T47D (cell line): ENCODE measurements around the gene PPP1R36.
"Not testable (repeated sequence)": the region's sequence is repeated elsewhere in the genome, so short reads cannot be mapped to it uniquely, and the experiment has no call there.

ENCODE experiments used
- DNase-seq, 2 experiments: peaks; one replicate each; pipeline versions ENCODE4 v3.0.0 to v3.0.0-alpha.2; 2011 to 2012; ENCODE audit warnings: low read depth in 1 of 2, low spot score in 1 of 2
- JUND ChIP-seq: IDR thresholded peaks from 2 replicates; pipeline ENCODE4 v1.6.1; 2012; ENCODE audit warnings: low read depth
- in situ Hi-C: cut with HindIII; loops from 2 replicates; pipeline ENCODE4 v1.10.0; 2016; ENCODE audit warnings: low sequenced_read_pairs, low pct_unique_long_range_greater_than_20kb

The PPP1R36 gene

GRCh38 chr14:64612971-64613666 lies 63.4 kb downstream of the PPP1R36 start:
- DNase-seq: no peak
- no peak for TF ChIP-seq JUND
- in situ Hi-C loops: no loop called here

DNA sequence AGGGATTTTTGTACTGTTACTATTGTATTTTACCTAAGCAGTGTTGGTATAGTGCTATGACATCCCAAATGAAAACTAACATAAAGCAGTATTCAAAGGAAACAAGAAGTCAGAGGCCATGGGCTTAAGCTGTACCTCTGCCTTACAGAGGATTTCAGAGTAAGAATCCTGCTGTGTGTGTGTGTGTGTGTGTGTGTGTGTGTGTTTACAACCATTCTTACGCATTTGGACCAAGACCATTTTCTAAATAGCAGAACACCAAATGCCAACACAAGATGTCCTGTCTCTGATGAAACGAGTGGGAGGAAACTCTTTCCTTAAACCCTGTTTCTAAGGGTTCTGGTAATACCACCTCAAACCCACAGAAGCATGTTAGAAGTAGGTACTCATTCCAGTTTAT lies 64.4 kb downstream of the PPP1R36 start:
- DNase-seq: no peak
- in situ Hi-C loops: no loop called here
- no peak for TF ChIP-seq JUND

GRCh38 chr14:64614805-64615391 lies 65.1 kb downstream of the PPP1R36 start:
- DNase-seq: no peak
- no peak for TF ChIP-seq JUND
- in situ Hi-C loops: no loop called here

GRCh38 chr14:64617872-64618408 lies 68.2 kb downstream of the PPP1R36 start:
- DNase-seq, in situ Hi-C loops: not testable (repeated sequence)

DNA sequence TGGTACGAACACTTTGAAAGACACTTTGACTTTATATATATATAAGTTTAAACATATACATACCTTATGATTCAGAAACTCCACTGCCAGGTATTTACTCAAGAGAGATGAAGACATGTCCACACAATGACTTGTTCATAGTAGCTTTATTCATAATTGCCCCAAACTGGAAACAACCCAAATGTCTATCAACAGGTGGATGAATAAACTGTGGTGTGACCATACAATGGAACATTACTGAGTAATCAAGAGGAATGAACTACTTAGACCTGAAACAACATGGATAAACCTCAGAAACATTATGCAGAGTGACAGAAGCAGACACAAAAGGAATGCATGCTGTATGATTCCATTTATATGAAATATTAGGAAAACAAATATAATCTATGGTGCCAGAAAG lies 71.1 kb downstream of the PPP1R36 start:
- no peak for DNase-seq
- no peak for TF ChIP-seq JUND
- in situ Hi-C loops: no loop called here

- TF ChIP-seq JUND: no peak
- no peak for DNase-seq
- in situ Hi-C loops: no loop called here
These were observed 73.9 kb downstream of the PPP1R36 start for GRCh38 chr14:64623554-64624165.

DNA sequence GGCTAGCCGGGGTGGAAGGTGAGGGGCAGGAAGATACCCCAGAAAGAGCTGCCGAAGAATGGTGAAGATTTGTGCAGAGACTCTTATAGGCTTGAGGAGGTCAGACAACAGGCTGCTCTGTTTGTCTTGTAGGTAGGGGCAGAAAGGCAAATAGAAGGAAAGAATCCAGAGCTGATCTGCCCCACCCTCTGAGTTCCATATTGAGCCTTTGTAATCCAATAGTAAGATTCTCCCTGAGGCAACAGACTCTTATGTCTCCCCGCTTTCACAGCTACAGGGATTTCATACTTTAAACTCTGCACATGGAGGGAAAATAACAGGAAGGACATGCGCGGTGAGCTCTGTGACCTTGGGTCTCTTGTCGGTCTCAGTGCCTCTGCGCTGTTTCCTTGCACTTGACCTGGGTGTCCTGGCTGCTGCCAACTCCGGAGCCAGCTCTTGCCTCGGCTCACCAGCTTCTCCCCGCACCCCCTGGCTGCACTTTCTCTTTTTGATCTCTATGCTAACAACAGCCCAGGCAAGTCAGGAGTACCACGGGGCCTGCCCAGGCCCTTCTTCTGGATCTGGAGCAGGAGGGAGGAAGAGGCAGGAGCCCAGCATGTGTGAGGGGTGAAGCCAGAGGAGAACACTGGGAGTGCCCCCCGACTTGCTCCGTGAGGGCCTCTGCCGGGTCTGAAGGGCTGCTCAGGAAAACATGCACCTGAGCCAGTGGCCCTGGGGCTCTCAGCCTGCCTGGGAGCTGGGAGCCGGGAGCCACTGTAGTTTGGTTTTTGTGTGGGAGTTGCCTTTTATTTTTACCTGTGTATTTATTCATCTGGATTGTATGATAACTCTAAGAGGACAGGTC lies 75.8 kb downstream of the PPP1R36 start:
- TF ChIP-seq JUND: no peak
- in situ Hi-C loops: no loop called here
- DNase-seq: no peak

GRCh38 chr14:64628940-64629408 lies 79.2 kb downstream of the PPP1R36 start:
- TF ChIP-seq JUND: no peak
- DNase-seq: no peak
- in situ Hi-C loops: no loop called here

DNA sequence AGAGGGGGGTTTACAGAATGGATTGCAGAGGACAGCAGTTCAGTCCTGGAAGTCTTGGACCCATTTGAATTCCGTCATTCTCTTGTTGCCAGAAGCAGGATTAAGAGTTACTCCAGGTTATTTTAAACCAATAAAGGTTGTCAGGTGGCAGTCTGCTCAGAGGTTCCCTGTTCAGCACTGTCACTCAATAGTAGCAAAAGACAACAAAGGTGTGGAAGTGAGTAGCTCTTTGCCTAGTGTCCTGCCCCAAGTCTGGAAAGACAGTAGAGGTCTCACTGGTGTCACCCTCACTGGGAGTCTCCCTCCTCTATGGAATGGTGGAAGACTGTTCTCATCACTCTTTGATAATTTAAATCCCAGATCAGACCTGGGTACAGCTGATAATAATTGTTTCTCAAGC lies 81.0 kb downstream of the PPP1R36 start:
- in situ Hi-C loops: no loop called here
- TF ChIP-seq JUND: no peak
- no peak for DNase-seq

DNA sequence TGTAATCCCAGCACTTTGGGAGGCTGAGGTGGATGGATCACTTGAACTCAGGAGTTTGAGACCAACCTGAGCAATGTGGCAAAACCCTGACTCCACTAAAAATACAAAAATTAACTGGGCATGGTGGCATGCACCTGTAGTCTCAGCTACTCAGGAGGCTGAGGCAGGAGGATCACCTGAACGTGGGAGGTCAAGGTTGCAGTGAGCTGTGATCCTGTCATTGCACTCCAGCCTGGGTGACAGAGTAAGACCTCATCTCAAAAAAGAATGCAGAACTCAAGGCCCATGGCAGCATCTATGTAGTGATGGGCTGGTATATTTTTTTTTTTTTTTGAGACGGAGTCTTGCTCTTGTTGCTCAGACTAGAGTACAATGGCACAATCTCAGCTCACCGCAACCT lies 81.5 kb downstream of the PPP1R36 start:
- DNase-seq, in situ Hi-C loops: not testable (repeated sequence)

- DNase-seq: no peak
- no peak for TF ChIP-seq JUND
- in situ Hi-C loops: no loop called here
These were observed 82.3 kb downstream of the PPP1R36 start for GRCh38 chr14:64632056-64632455.

DNA sequence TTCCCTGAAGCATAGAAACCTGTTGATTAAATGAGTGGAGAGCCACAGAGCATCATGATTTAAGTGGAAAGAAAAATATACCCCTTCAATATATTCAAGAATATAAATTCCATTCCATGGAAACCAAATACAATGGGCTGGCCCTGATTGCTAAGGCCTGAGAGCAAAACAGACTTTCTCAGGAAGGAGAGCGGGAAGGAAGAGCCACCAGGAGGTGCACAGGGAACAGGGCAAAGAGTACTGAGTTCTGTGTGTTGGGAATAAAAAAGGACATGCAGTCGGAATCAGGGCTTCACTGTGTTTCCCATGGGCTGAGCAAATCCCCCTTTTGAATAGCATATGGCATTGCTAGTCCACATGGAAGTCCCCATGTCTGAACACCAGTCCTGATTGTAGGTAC lies 84.8 kb downstream of the PPP1R36 start:
- TF ChIP-seq JUND: no peak
- no peak for DNase-seq
- in situ Hi-C loops: no loop called here
